HepG2 (cell line): ENCODE data around the gene USP5. TPM values are rescaled to one million over a fixed set of nuclear protein-coding genes. Genes with fewer than 3 reads are reported as not detected.
A peak's percentile ranks its signal among the peaks of the same experiment; 100 is the strongest.

ENCODE experiments used
- BORCS8-MEF2B ChIP-seq: sonication (generic); formaldehyde crosslinking; IDR thresholded peaks from 2 replicates; pipeline ENCODE4 v1.8.0; 2022; ENCODE audit warnings: mild to moderate bottlenecking, missing genetic modification reagents
- CENPX ChIP-seq: sonication (generic); formaldehyde crosslinking; IDR thresholded peaks from 2 replicates; pipeline ENCODE4 v1.9.0; 2021; ENCODE audit warnings: mild to moderate bottlenecking, missing genetic modification reagents, moderate library complexity
- KLF12 ChIP-seq: sonication (generic); formaldehyde crosslinking; IDR thresholded peaks from 2 replicates; pipeline ENCODE4 v1.4.0; 2020; ENCODE audit warnings: missing genetic modification reagents, borderline replicate concordance
- POLR2G ChIP-seq: fragments of 200-400 bp; formaldehyde crosslinking; IDR thresholded peaks from 2 replicates; pipeline ENCODE4 v1.6.1; 2018; ENCODE audit warnings: mild to moderate bottlenecking, low read depth, low read length, moderate library complexity
- SNAI1 ChIP-seq: sonication (generic); formaldehyde crosslinking; IDR thresholded peaks from 2 replicates; pipeline ENCODE4 v1.5.0; 2020; ENCODE audit warnings: mild to moderate bottlenecking, missing genetic modification reagents, borderline replicate concordance
- ZBTB1 ChIP-seq: sonication (generic); formaldehyde crosslinking; IDR thresholded peaks from 2 replicates; pipeline ENCODE4 v1.4.0; 2020; ENCODE audit warnings: missing genetic modification reagents, borderline replicate concordance
- ZNF607 ChIP-seq: sonication (generic); formaldehyde crosslinking; IDR thresholded peaks from 2 replicates; pipeline ENCODE4 v1.5.1; 2020; ENCODE audit warnings: missing genetic modification reagents, mild to moderate bottlenecking, borderline replicate concordance
- ZNF614 ChIP-seq: IDR thresholded peaks from 2 replicates; pipeline ENCODE4 v1.6.1; 2018; ENCODE audit warnings: missing biosample characterization, missing genetic modification reagents, inconsistent platforms, borderline replicate concordance
- polyA plus RNA-seq, 8 experiments: library from polyadenylated mRNA; depleted of rRNA in 3 of 8; stranded (reverse) in 7 of 8; unstranded in 1 of 8; fragments of >200 nt; fragmentation: Illumina TruSeq in 4 of 8; extraction: Trizol in 4 of 8; gene quantifications; 2 replicates each; pipeline versions ENCODE4 v1.2.1 to v1.2.3, GENCODE V29; 2011 to 2016; ENCODE audit warnings: low read depth in 4 of 8, missing spikeins in 1 of 8, mixed read lengths in 1 of 8; ENCODE audit not compliant: insufficient read depth in 1 of 8
- total RNA-seq, 5 experiments: library from RNA; depleted of rRNA; stranded (reverse); fragments of >200 nt; fragmentation: Illumina TruSeq; extraction: Trizol; gene quantifications; 2 replicates each; pipeline ENCODE4 v1.2.3, GENCODE V29; 2016; ENCODE audit warnings: low read depth in 1 of 5
- TF ChIP-seq, protein P1 (sequence below): sonication (generic); formaldehyde crosslinking; IDR thresholded peaks from 2 replicates; pipeline ENCODE4 v1.4.0; 2020; ENCODE audit warnings: missing genetic modification reagents
- TF ChIP-seq, protein P2 (sequence below): sonication (generic); formaldehyde crosslinking; conservative IDR thresholded peaks from 2 replicates; pipeline ENCODE4 v1.8.0; 2022; ENCODE audit warnings: mild to moderate bottlenecking, moderate library complexity, missing genetic modification reagents
- TF ChIP-seq, protein P3 (sequence below): sonication (generic); formaldehyde crosslinking; IDR thresholded peaks from 2 replicates; pipeline ENCODE4 v1.4.0; 2020; ENCODE audit warnings: missing genetic modification reagents; ENCODE audit errors: not compliant biosample characterization
- TF ChIP-seq, protein P4 (sequence below): sonication (generic); formaldehyde crosslinking; IDR thresholded peaks from 2 replicates; pipeline ENCODE4 v1.4.0; 2020; ENCODE audit warnings: missing genetic modification reagents
- TF ChIP-seq, protein P5 (sequence below): sonication (generic); formaldehyde crosslinking; IDR thresholded peaks from 2 replicates; pipeline ENCODE4 v1.5.1; 2020; ENCODE audit warnings: missing genetic modification reagents, mild to moderate bottlenecking, borderline replicate concordance

The USP5 gene
- total and polyA plus RNA-seq, 2 of the 13 experiments (the other 11 are each of a cell fraction or from before 2014, with no cell fraction given): 39.6 to 56.0 TPM

DNA sequence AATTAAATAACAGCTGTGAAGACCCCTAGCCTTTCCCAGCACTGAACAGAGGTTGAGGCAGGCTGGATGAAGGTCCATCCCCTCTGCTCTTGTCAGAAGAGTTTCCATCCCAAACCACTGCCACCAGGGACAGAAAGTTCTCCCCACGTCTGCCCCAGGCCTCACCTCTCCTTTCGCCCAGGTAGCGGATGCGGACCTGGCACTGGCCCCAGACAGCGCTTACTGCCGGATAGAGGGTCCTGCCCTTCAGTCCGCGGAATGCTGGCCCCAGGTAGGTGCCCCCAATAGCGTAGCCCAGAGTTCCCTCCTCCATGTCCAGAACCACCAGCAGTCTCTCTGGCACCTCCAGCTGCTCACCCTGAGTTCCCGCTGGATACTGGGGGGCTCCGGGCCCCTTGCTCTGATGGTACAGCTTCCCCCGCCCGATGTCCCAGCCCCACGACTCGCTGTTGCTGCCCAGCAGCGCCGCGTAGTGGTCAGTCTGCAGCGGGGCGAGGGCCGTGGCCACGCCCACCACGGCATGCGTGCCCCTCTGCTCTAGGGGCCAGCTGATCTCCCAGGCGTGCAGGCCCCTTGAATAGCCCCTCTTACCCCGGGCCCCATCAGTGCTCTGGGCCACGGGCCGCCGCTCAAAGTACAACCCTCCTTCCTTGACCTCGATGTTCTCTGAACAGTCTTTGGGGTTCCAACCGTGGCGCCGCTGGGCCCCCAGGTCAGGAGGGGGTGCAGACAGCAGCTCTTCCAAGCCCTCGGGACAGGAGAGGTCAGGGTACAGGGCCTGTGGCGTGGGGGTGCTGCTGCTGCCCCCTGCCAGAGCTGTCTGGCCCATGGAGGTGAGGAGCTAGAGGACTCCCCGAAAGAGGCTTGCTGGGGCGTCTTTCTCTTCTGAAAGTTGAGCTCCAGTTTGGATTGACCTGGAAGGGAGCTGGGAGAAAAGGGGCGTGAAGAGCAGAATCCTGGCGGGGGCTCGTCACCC is 20.4 kb downstream of the USP5 start (continued):
- TF ChIP-seq, protein P1, sequence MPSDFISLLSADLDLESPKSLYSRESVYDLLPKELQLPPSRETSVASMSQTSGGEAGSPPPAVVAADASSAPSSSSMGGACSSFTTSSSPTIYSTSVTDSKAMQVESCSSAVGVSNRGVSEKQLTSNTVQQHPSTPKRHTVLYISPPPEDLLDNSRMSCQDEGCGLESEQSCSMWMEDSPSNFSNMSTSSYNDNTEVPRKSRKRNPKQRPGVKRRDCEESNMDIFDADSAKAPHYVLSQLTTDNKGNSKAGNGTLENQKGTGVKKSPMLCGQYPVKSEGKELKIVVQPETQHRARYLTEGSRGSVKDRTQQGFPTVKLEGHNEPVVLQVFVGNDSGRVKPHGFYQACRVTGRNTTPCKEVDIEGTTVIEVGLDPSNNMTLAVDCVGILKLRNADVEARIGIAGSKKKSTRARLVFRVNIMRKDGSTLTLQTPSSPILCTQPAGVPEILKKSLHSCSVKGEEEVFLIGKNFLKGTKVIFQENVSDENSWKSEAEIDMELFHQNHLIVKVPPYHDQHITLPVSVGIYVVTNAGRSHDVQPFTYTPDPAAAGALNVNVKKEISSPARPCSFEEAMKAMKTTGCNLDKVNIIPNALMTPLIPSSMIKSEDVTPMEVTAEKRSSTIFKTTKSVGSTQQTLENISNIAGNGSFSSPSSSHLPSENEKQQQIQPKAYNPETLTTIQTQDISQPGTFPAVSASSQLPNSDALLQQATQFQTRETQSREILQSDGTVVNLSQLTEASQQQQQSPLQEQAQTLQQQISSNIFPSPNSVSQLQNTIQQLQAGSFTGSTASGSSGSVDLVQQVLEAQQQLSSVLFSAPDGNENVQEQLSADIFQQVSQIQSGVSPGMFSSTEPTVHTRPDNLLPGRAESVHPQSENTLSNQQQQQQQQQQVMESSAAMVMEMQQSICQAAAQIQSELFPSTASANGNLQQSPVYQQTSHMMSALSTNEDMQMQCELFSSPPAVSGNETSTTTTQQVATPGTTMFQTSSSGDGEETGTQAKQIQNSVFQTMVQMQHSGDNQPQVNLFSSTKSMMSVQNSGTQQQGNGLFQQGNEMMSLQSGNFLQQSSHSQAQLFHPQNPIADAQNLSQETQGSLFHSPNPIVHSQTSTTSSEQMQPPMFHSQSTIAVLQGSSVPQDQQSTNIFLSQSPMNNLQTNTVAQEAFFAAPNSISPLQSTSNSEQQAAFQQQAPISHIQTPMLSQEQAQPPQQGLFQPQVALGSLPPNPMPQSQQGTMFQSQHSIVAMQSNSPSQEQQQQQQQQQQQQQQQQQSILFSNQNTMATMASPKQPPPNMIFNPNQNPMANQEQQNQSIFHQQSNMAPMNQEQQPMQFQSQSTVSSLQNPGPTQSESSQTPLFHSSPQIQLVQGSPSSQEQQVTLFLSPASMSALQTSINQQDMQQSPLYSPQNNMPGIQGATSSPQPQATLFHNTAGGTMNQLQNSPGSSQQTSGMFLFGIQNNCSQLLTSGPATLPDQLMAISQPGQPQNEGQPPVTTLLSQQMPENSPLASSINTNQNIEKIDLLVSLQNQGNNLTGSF (CRISPR knock-in tag): 0 out of 2 replicates have a peak, but pooled peaks have one; percentile 44
- TF ChIP-seq, protein P2, sequence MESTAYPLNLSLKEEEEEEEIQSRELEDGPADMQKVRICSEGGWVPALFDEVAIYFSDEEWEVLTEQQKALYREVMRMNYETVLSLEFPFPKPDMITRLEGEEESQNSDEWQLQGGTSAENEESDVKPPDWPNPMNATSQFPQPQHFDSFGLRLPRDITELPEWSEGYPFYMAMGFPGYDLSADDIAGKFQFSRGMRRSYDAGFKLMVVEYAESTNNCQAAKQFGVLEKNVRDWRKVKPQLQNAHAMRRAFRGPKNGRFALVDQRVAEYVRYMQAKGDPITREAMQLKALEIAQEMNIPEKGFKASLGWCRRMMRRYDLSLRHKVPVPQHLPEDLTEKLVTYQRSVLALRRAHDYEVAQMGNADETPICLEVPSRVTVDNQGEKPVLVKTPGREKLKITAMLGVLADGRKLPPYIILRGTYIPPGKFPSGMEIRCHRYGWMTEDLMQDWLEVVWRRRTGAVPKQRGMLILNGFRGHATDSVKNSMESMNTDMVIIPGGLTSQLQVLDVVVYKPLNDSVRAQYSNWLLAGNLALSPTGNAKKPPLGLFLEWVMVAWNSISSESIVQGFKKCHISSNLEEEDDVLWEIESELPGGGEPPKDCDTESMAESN (CRISPR knock-in tag): 0 out of 2 replicates have a peak, but pooled peaks have one; percentile 16
- TF ChIP-seq ZNF607: 0 out of 2 replicates have a peak, but pooled peaks have one; percentile 31
- TF ChIP-seq KLF12 (CRISPR knock-in tag): peak; percentile 67; the same call in 1 of the 2 replicates
- 0 out of 2 replicates have a peak, but pooled peaks have one; percentile 27 for TF ChIP-seq ZBTB1 (CRISPR knock-in tag)
- TF ChIP-seq POLR2G: peak; percentile 61
- TF ChIP-seq, protein P3, sequence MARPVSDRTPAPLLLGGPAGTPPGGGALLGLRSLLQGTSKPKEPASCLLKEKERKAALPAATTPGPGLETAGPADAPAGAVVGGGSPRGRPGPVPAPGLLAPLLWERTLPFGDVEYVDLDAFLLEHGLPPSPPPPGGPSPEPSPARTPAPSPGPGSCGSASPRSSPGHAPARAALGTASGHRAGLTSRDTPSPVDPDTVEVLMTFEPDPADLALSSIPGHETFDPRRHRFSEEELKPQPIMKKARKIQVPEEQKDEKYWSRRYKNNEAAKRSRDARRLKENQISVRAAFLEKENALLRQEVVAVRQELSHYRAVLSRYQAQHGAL (CRISPR knock-in tag): peak; percentile 77
- TF ChIP-seq, protein P4, sequence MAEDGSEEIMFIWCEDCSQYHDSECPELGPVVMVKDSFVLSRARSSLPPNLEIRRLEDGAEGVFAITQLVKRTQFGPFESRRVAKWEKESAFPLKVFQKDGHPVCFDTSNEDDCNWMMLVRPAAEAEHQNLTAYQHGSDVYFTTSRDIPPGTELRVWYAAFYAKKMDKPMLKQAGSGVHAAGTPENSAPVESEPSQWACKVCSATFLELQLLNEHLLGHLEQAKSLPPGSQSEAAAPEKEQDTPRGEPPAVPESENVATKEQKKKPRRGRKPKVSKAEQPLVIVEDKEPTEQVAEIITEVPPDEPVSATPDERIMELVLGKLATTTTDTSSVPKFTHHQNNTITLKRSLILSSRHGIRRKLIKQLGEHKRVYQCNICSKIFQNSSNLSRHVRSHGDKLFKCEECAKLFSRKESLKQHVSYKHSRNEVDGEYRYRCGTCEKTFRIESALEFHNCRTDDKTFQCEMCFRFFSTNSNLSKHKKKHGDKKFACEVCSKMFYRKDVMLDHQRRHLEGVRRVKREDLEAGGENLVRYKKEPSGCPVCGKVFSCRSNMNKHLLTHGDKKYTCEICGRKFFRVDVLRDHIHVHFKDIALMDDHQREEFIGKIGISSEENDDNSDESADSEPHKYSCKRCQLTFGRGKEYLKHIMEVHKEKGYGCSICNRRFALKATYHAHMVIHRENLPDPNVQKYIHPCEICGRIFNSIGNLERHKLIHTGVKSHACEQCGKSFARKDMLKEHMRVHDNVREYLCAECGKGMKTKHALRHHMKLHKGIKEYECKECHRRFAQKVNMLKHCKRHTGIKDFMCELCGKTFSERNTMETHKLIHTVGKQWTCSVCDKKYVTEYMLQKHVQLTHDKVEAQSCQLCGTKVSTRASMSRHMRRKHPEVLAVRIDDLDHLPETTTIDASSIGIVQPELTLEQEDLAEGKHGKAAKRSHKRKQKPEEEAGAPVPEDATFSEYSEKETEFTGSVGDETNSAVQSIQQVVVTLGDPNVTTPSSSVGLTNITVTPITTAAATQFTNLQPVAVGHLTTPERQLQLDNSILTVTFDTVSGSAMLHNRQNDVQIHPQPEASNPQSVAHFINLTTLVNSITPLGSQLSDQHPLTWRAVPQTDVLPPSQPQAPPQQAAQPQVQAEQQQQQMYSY (CRISPR knock-in tag): 0 out of 2 replicates have a peak, but pooled peaks have one; percentile 19
- TF ChIP-seq SNAI1 (CRISPR knock-in tag): 0 out of 2 replicates have a peak, but pooled peaks have one; percentile 70
- peak; percentile 32; the same call in 1 of the 2 replicates for TF ChIP-seq BORCS8-MEF2B
- peak; percentile 27; the same call in 1 of the 2 replicates for TF ChIP-seq ZNF614
- TF ChIP-seq CENPX (CRISPR knock-in tag): no peak
- TF ChIP-seq, protein P5, sequence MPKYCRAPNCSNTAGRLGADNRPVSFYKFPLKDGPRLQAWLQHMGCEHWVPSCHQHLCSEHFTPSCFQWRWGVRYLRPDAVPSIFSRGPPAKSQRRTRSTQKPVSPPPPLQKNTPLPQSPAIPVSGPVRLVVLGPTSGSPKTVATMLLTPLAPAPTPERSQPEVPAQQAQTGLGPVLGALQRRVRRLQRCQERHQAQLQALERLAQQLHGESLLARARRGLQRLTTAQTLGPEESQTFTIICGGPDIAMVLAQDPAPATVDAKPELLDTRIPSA (CRISPR knock-in tag): no peak; the same call in 1 of the 2 replicates
